ENCODE data around the gene CPN2.

The CPN2 gene

DNA sequence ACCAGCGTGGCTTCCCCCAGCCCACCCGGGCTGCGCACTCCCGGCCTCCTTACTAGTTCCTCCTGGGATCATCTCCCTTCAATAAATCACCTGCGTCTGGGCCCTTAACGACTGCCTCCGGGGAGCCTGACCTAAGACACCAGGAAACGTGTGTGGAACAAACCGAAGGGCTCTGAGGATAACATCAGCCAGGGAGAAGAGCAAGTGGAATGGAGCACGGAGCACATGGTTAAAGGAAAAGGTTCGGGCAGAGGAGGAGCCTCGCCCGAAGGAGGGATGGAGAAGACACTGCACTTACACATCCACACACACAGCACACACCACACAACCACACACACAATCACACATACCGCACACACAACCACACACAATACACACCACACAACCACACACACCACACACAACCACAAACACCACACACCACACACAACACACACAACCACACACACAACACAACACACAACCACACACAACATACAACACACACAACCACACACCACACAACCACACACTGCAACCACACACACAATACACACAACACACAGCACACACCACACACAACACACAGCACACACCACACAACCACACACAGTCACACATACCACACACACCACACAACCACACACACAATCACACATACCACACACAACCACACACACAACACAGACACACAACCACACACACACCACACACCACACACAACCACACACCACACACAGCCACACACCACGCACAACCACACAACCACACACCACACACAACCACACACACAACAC lies 24.7 kb downstream of the CPN2 start:
- peak; percentile 8 for DNase-seq

DNA sequence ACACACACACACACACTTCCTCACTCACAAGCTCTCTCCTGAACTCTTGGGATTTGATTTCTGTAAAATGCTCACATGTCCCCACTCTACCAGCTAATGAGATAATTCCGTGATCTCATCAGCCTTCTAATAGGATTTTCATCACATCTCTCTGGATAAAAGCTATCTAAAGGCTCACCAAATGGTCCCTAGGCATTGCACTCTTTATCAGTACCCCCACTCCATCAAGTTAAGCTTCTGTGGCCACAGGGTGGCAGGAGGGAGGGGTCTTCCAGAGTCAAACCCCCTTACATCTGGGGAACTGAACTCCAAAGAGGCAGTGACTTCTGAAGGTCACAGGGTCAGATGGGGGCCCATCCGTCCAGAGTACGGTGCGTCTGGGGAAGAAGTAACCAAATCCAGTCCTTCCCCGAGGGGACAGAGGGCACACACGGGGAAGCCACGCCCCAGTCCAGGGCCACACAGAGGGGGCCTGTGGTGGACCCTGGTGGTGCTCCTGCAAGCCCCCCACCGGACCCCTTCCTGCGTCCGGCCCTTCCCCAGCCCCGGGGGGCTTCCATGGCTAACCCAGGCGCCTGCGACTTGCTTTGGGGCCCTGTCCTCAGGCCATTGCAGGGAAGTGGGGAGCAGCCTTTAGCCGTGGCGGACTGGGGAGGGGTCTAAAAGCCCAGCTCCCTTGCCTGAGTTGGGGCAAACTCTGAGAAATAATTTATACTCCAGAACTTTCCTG lies 25.5 kb downstream of the CPN2 start:
- no peak for DNase-seq

DNA sequence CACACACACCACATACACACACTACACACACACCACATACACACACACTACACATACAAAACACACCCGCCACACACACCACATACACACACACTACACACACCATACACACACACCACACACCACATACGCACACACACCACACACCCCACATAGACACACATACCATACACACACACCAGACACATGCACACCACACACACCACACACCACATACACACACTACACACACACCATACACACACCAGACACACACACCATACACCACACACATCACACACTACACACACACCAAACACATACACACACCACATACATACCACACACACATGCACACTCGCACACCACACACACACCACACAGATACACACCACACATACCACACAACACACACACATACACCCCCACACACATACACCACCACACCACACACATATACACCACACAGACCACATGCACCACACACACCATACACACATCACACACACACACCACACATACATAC lies 26.3 kb downstream of the CPN2 start:
- no peak for DNase-seq

DNA sequence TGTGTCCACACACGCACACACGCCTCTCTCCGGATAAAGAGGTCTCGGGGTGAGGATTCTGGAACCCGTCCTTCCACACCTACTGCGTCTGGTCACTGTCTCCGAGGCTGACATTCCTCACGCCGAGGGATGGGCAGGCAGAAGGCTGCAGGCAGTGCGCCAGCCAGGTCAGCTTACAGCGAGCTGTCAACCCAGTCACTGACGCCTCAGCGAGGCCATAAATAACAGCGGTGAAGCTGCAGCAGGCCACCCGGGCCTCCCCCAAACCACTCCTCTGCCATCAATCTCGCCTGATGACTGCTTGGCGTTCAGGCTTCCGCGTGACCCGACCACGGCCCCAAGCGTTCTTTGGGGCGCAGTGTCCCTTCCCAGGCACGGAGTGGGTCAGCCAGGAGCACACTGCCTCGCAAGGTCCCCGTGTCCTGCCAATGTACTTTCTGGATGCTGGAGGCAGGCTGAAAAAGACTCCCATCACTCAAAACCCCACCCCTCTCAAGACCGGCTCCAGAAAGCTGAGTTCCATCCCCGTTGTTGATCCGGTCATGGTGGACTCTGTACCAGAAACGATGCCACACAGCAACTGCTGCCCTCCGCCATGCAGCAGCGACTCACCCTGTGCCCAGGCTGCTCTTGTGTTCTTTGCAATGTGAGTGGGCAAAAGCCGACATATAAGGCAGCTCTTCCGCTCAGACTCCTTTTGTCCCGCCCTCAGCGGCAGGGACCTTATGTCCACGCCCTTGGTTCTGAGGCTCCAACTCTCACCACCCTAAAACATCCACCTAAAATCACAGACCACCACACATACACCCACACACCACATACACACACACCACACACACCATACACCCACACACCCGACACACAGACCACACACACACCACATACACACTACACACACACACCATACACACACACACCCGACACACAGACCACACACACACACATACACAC lies 27.1 kb downstream of the CPN2 start:
- DNase-seq = peak; percentile 49

DNA sequence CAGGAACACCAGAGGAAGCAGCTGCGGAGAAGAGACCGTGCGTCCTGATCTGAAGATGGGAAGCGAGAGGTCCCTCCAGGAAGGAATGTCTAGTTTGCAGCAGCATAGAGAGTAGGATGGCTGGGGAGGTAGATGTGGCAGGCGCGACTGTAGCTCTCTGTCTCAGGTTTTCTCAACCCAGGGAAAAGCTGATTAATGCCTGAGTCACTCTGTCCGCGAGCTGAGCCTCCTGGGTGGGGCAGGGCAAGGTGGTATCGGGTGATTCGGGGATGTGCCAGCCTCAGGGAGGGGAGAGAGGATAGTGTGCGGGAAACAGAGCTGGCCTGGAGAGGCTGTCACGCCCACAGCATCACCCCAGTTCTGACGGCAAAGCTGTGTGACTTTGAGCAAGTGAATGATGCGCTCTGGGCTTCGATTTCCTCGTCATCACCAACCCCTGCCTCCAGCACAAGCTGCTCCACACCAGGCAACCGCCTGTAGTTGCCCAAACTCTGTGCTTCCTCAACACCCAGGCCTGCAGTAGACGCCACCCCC lies 28.4 kb downstream of the CPN2 start:
- no peak for DNase-seq

DNA sequence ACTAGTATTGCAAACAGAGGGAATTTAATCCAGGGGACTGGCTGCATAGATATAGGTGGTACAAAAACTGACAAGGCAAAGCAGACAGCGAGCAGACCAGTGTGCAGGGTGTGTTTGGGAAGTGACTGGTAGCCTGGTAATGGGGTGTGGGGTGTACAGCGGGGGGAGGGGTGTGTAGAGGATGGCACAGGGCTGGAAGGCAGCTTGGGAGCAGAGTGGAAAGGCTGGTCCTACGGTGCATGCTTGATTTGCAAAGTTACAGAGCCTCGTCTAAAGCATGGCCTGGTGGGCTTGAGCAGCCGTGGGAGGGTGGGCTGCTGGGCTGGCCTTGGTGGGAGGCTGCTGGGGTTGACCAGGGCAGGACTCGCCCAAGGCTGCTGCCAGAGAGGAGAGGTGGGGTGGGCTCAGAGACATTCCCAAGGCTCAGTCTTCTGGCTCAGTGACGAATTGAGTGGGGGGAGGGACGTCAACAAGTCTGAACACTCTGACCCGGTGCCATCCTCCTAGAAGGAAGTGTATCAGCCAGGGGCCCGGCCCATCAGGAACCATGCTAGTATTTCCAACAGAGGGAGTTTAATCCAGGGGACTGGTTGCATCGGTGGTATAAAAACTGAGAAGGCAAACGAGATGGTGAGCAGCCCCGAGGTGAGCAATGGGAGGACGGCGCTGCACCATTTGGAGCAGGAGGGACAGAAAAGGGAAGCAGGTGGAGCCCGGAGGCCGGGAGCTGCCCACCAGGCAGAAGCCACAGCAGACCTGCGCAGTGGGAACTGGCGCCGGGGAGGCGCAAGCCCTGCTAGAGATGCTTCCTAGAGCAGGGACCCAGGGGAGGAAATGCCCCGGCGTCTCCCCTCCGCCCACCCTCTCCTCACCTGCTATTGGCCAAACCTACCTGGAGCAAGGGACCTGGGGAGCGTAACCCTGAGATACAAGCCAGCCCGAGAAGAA lies 29.2 kb downstream of the CPN2 start:
- DNase-seq = no peak

DNA sequence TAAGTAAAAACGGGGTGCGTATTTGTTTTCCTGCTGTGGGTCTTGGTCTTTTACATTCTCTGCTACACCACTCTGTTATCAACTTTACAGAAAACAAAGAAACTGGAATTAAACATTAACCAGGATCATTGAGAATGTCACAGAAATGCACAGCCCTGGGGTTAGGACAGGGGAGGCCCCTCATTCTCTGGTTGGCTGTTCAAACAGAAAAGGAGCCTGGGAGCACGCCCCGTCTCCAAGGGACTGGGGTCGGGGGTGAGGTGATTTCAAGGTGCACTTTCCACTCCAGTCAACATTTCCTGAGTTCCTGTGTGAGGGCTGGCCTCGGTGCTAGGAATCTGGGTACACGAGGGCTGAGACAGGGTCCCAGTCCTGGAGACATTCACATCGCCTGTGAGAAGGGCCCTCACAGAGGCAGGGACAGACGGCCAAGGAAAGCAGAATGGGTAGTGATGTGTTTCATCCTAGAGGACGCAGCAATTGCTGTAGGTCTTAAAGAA lies 30.3 kb downstream of the CPN2 start:
- no peak for DNase-seq

DNA sequence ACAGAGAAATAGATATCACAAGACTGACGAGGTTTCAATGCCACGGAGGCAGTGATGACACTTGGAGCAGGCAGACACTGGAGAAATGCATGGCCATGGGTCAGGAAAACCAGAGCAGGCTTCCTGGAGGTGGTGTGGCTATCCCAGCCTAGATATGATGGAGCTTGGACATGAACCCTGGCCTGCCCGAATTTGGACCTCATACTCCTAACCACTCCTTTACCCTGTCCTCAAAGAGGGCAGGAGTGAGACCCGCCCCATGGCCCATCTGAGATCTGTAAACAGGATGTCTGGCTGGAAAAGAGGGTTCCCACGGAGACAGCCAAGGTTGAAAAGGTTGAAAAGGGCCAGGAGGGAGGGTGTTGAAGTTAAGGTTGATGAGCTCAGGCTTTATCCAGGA lies 31.0 kb downstream of the CPN2 start:
- DNase-seq = no peak

DNA sequence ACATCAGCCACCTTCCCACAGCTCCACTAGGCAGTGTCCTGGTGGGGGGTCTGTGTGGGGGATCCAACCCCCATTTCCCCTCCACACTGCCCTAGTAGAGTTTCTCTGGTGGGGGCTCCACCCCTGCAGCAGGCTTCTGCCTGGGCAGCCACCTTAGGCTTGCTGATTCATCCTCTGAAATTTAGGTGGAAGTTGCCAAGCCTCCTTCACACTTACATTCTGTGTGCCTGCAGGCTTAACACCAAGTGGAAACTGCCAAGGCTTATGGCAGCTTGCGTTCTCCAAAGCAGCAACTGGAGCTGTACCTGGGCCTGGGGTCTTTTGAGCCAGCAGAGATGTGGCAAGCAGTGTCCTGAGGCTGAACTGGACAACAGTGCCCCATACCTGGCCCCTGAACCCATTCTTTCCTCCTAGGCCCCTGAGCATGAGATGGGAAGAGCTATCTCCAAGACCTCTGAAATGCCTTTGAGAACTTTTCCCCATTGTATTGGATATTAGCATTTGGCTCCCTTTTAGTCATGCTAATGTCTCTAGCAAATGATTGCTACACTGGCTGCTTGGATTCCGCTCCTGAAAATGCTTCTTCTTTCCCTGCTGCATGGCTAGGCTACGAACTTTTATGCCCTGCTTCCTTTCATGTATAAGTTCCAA lies 32.5 kb downstream of the CPN2 start:
- no peak for DNase-seq

DNA sequence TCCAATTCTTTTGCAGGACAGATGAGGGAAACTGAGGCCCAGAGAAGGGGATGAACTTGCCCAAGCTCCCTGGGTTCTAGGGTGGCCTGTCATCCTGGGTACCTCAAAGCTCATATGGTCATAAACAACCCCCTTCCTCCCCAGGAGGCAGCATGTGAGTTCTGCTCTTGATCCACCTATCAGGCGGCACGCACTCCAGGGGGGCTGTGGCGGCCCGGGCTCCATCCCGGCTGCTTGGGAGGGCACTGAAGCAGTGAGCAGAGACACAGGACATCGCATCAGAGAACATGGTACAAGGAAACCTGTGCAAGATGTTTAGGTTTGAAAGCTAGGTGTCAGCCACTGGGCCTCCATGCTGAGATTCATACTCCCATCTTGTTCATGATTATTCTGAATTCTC lies 34.2 kb downstream of the CPN2 start:
- DNase-seq = no peak

DNA sequence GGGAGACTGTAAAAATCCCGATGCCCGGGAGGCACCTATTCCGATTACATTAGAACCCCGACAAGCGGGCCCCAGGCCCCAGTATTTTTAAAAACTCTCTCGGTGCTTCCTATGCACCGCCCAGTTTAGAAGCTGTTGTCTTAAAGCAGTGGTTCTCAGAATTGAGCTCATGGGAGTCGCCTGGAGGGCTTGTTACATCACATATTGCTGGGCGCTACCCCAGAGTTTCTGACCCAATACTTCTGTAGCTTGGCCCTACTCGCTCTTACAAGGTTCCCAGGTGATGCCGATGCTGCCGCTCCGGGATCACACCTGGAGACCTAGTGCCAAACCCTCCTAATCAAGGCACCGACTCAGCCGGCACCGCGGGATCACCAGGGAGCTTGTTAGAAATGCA lies 35.2 kb downstream of the CPN2 start:
- no peak for DNase-seq

DNA sequence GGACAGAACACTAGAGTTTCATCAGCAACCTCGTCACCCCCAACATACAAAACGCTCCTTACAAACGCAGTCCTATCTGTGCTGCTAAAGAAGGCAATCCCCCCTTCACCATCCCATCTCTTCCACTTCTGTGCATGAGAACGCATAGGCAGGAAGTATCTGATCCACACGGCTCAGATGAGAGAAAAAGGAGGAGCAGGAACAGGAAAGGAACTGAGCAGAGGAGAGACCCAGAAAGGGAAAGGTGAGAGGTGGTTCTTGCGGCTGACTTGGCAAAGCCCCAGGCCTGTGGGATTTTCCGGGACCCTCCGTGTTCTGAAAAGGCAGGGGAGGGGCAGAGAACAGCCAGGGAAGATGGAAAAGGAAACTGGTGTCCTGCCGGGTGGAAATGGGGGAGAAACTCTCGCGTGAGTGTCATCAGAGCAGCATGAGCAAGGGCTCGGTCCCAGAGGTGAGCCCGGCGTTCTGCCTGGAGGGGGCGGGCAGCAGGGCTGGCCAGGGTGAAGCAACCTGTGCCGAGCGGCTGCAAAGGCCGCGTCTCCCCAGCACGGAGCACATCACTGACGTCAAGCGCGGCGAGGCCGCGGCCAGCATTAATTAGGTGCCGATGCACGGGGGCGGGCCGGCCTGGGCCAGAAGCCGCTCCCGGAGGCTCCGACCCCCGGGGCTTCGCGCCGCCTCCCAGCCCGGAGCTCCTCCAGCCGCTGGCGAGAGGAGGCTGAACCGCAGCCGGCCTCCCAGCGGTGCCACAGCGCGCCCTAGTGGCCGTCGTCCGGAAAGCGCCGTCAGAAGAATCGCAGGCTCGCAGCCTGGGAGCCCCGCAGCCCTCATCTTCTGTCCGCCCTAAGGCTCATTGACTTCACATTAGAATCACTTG lies 35.8 kb downstream of the CPN2 start:
- peak; percentile 80 for DNase-seq

DNA sequence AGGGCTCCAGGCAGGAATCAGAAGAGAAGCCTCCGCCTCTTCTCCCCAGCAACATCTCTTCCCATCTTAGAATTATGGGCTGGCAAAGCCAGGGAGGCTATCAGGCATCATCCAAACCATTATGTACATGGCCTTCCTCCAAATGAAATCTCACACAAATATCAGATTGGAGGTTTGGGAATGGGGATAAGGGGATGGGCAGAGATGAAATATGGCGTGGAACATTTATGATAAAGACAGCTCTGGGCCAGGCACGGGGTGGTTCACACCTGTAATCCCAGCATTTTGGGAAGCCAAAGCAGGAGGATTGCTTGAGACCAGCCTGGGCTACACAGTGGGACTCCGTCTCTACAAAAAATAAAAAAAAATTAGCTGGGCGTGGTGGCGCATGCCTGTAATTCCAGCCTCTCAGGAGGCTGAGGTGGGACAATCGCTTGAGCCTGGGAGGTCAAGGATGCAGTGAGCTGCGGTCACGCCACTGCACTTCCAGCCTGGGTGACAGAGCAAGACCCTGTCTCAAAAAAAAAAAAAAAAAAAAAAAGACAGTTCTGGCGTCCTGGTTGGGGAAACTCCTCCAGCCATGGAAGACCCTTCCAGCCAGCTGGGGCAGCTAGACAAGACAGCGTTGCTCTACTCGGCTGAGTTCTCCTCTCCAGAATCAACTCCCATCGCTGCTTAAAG lies 36.6 kb downstream of the CPN2 start:
- no peak for DNase-seq

DNA sequence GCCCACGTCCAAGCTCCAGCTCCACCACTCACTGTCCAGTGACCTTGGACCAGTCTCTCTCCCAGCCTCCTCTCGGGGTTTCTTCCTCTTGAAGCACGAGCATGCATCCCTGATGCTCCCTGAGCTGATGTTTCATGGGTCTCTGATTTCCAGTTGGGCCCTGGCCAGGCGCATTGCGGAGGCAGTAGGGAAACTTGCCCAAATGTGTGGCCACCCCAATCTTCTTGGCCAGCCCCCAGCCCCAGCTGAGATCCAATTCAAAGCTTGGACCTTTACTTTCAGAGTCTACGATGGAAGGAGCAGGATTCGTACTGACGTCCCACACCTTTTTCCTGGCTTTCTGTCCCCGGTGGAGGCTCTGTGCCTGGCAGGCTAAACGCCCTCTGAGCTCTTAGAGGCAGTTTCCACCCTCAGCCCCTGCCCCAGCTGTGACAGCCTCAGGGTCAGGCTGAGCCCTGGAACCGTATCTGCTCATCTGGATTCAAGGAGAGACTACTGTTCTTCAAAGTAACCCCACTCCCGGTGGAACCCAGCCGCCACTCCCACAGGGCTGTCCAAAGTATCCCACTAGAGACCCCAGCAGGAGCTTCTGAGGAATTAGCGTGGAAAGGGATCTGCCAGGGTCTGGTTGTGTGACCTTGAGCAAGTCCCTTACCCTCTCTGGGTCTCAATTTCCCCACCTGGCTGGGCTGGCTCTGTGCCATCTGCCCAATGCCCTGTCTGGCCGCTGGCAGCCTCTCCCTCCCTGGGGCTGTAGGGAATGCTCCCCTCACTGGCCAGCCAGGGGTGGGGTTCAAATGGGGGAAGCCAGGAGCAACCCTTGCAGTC lies 37.4 kb downstream of the CPN2 start:
- no peak for DNase-seq

DNA sequence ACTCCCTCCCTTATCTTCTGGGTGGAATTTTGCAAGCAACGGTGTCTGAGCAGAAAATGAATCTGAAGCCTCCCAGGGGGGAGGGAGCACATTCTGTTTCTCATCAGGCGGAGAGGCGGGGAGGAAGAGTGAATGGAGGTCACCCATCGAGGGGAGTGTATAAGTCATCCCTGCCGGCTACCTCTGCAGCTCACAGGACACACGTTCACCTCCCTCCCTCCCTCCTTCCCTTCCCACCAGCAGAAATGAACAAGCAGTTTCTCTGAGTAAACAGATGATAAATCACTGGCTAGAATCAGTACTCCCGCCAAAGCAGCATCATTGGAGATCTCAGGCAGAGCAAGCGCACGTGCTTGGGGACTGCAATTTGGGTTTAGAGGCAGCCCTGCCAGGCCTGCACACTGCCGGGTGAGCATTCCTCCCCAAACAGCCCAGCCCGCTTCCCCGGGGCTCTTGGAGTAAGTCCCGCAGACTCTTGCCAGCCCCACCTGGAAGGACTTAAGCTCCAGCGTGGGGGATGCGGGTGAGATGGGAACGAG lies 38.3 kb downstream of the CPN2 start:
- no peak for DNase-seq

DNA sequence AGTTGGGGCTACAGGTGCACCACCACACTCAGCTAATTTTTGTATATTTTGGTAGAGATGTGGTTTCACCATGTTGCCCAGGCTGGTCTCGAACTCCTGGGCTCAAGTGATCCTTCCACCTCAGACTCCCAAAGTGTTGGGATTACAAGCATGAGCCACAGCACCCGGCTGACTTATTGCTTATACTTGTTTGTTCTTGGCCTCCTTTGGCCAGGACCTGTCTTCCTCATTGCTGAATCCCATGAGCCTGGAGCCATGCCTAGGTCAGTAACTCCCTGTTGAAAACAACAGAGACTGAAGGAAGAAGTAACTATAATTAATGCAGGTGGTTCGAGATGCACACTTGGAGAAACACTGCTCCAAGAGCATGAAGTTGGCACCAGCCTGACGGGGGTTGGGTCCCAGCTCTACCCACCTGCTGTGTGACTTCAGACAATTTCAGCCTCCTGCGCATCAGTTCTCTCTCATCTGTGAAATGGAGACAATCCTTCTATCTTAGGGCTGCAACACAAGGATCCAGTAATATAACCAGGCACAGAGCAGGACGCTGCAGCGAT lies 38.9 kb downstream of the CPN2 start:
- DNase-seq = no peak

DNA sequence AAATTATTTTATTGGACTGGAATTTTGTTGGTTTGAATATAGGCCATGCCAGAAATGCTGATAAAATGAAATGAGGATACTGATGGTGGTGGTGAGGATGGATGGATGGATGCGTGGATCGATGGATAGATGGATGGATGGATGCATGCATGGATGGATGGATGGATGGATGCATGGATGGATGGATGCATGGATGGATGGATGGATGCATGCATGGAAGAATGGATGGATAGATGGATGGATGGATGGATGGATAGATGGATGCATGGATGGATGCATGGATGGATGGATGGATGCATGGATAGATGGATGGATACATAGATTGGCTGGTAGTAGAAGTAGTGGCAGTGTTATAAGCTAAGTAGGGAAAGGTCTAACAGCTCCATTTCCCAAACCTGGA lies 40.1 kb downstream of the CPN2 start:
- DNase-seq = no peak

All from CD4-positive, alpha-beta T cell treated with Interleukin-10 for 1 hour (primary cell).